Fibroblast of pulmonary artery (primary cell): ENCODE data around the gene PEX19.

ENCODE experiments used
- DNase-seq: peaks from one replicate; pipeline ENCODE4 v3.0.0-alpha.2; 2010; ENCODE audit warnings: low read depth
- H3K4me3 ChIP-seq: replicated peaks from 2 replicates; pipeline ENCODE4 v1.5.1; 2011; ENCODE audit warnings: low read depth, mild to moderate bottlenecking, control low read depth, low read length, moderate library complexity
- TF ChIP-seq, protein P1 (sequence below): IDR thresholded peaks from 2 replicates; pipeline ENCODE4 v1.5.1; 2011; ENCODE audit warnings: mild to moderate bottlenecking, control low read depth, low read length, inconsistent platforms; ENCODE audit errors: missing control alignments

PEX19 gene

DNA sequence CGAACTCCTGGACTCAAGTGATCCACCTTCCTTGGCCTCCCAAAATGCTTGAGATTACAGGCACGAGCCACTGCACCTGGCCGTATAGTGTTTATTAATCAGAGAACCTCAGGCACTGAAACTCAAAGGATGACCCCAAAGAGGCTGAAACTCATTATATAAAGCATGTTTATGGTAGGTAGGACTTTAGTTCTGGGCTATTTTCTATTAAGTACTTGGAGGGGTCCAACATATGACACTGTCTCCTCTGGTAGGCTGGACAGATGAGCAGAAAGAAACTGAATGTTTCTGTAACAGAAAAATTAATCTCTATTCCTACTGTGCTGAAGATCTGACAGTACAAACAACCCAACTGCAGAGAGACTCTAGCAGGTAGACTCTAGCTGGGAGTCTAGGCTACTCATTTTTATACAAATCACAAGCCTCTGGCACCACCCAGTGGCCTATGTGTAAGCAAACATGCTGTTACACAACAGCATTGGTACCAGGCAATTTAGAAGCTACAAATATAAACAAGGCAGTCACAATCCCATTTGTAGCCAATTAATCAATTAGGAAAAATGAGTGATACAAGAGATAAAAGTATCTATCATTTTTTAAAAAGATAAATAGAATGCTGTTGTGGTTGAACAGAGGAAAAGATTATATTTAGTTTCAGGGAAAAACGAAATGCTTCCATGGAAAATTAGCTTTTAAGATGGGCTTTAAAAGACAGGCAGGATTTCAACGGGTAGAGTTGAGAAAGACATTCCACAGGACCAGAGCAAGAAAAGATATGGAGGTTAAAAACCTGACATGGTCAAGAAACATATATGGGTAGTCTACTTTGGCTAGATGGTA, 33.0 kb downstream of the PEX19 start:
- DNase-seq, result peak; percentile 85
- TF ChIP-seq, protein P1, sequence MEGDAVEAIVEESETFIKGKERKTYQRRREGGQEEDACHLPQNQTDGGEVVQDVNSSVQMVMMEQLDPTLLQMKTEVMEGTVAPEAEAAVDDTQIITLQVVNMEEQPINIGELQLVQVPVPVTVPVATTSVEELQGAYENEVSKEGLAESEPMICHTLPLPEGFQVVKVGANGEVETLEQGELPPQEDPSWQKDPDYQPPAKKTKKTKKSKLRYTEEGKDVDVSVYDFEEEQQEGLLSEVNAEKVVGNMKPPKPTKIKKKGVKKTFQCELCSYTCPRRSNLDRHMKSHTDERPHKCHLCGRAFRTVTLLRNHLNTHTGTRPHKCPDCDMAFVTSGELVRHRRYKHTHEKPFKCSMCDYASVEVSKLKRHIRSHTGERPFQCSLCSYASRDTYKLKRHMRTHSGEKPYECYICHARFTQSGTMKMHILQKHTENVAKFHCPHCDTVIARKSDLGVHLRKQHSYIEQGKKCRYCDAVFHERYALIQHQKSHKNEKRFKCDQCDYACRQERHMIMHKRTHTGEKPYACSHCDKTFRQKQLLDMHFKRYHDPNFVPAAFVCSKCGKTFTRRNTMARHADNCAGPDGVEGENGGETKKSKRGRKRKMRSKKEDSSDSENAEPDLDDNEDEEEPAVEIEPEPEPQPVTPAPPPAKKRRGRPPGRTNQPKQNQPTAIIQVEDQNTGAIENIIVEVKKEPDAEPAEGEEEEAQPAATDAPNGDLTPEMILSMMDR, result peak; percentile 79
- no peak overlapping the region for H3K4me3 ChIP-seq

DNA sequence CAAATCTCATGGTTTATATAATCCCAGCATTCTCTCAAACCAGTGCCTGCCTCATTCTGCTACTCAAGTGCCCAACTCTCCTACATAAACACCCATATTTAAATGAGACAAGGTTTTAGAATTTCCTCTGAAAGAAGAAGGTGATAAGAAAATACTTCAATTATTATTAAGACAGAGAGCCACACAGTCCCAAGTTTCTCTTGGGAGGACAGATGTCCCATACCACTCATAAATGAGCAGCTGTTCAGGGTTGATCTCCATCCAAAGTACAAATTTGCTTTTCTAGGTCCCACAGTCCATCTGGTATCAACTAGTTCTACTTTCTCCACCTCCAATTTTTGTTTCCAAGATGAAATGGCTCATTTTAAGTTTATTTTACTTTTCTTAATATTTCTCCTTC, 33.9 kb downstream of the PEX19 start:
- TF ChIP-seq, protein P1, result no peak
- no peak for DNase-seq
- no peak overlapping the region for H3K4me3 ChIP-seq

DNA sequence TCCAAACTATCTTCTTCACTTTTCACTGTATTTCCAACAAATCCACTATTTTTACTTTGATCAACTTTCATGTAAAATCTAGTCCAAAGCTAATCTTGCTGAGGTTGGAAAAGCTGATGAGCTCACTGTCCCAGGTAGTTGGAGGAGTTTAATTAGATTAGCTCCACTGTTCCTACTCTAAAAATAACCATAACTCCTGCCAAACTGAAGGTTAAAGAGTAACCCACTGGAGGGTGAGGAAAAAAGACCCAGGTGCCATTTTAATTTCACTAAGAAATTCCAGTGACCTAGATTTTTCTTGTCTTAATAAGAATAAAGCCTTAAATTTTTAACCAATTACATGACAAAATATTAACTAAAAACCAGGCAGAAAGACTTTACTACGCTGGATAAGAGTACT, 37.9 kb downstream of the PEX19 start:
- TF ChIP-seq, protein P1, result no peak
- H3K4me3 ChIP-seq, result no peak overlapping the region
- DNase-seq, result no peak

DNA sequence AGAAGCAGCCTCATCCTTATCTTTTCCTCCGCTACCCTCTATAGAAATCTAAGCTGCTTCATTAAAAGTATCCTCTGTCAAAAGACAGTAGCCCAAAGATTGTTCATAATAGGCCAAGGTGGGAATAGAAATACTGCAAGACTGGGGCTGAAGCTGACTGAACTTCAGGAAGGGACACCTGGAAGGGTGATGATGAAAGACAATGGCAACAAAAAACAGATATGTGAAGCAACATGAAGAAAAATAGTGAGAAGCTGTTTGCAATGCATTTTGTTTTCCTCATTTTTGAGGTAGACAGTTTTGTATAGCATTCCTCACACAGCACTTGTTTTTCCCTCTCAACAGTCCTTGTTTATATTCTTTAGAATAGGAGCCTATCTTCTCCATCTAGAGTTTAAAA, 39.5 kb downstream of the PEX19 start:
- DNase-seq, result no peak
- no peak overlapping the region for H3K4me3 ChIP-seq
- TF ChIP-seq, protein P1, result no peak

DNA sequence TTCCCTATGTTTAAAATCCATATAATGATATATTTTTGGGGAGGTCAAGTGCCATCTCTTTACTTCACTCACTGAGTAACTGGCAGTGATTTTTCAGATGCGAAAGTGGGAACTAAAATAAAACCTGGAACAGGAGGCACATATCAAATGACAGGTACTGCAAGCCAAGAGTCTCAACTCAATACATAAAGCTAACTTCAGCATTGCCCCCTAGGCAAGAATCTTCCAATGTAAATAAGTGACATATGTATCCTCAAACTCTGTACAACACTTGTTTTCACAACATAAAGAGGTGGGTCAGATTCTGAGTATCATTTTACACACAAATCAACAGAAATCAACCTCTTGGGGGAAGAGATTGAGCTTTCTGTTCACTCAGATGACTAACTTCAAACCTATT, 40.7 kb downstream of the PEX19 start:
- TF ChIP-seq, protein P1, result no peak
- DNase-seq, result no peak
- H3K4me3 ChIP-seq, result no peak overlapping the region

DNA sequence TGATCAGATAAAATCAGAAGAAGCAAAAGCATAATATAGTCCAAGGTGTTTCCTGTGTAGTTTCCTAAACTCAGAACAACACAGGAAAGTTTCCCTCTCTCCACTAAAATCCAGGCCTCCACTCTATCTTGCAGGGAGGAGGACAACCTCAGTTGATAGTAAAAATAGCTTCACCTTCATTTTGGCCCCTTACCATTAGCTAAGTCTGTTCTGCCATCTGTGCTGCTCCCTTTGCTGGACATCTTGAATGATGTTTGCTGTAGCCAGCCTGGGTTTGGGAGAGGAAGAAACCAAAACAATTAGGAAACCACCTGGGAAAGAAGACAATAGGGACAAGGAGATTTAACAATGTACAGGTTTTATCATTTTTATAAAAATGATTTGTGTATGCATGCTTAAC, 41.2 kb downstream of the PEX19 start:
- no peak for DNase-seq
- TF ChIP-seq, protein P1, result no peak
- H3K4me3 ChIP-seq, result no peak overlapping the region
